ENCODE measurements around the gene CHD3.
"Not testable (repeated sequence)": the region's sequence is repeated elsewhere in the genome, so short reads cannot be mapped to it uniquely, and the experiment has no call there.

The CHD3 gene

GRCh38 chr17:7862692-7863437 is 25.7 kb upstream of the CHD3 start:
- no peak for DNase-seq (ENCODE audit: low spot score)
- TF ChIP-seq CTCF (IDR thresholded peaks at IDR 0.05; ENCODE audit: extremely low read depth, missing control alignments) = peak; percentile 68

- not testable (repeated sequence) for DNase-seq (ENCODE audit: low spot score)
Measured at GRCh38 chr17:7864384-7864783, 24.2 kb upstream of the CHD3 start.

- DNase-seq (ENCODE audit: low spot score) = no peak
- TF ChIP-seq CTCF (IDR thresholded peaks at IDR 0.05; ENCODE audit: extremely low read depth, missing control alignments) = no peak
Measured at GRCh38 chr17:7864995-7865650, 23.5 kb upstream of the CHD3 start.

GRCh38 chr17:7867881-7868329 is 20.7 kb upstream of the CHD3 start:
- TF ChIP-seq CTCF (IDR thresholded peaks at IDR 0.05; ENCODE audit: extremely low read depth, missing control alignments) = no peak
- DNase-seq (ENCODE audit: low spot score) = no peak

GRCh38 chr17:7873051-7873450 is 15.5 kb upstream of the CHD3 start:
- DNase-seq (ENCODE audit: low spot score) = no peak
- no peak for TF ChIP-seq CTCF (IDR thresholded peaks at IDR 0.05; ENCODE audit: extremely low read depth, missing control alignments)

- TF ChIP-seq CTCF (IDR thresholded peaks at IDR 0.05; ENCODE audit: extremely low read depth, missing control alignments) = no peak
- DNase-seq (ENCODE audit: low spot score) = no peak
Measured at GRCh38 chr17:7875804-7876370, 12.7 kb upstream of the CHD3 start.

GRCh38 chr17:7878234-7878633 is 10.4 kb upstream of the CHD3 start:
- TF ChIP-seq CTCF (IDR thresholded peaks at IDR 0.05; ENCODE audit: extremely low read depth, missing control alignments) = no peak
- DNase-seq (ENCODE audit: low spot score) = no peak
